CD4-positive, alpha-beta memory T cell (primary cell): ENCODE results near the gene TFE3. TPM values are rescaled to one million over a fixed set of nuclear protein-coding genes. Genes with fewer than 3 reads are reported as not detected.
A peak's percentile ranks its signal among the peaks of the same experiment; 100 is the strongest.

Experiments used
- CTCF ChIA-PET: fragments of 350-600 bp; sonication (Branson Sonifier 250); formaldehyde crosslinking; loops from one replicate; lab custom pipeline; 2021; ENCODE audit warnings: inconsistent platforms; ENCODE audit not compliant: partially characterized antibody; lab: Charles Lee
- POLR2A ChIA-PET: fragments of 350-600 bp; sonication (Branson Sonifier 250); formaldehyde crosslinking; loops from one replicate; lab custom pipeline; 2021; ENCODE audit not compliant: partially characterized antibody; lab: Charles Lee
- DNase-seq, 5 donors: peaks; one replicate each; pipeline versions ENCODE4 v3.0.0 to v3.0.0-alpha.2; 2020 to 2022; ENCODE audit warnings: mixed read lengths in 1 of 5
- H3K27ac ChIP-seq: one replicate; pipeline ENCODE4 v1.7.0; 2013; ENCODE audit warnings: low read depth, low read length
- H3K27me3 ChIP-seq: 2 replicates; pipeline ENCODE4 v1.7.0; 2013; ENCODE audit warnings: mild to moderate bottlenecking, low read length, moderate library complexity; ENCODE audit not compliant: insufficient read depth
- H3K36me3 ChIP-seq: 2 replicates; pipeline ENCODE4 v1.7.0; 2013; ENCODE audit warnings: mild to moderate bottlenecking, low read length, moderate library complexity; ENCODE audit not compliant: insufficient read depth
- H3K4me1 ChIP-seq: 2 replicates; pipeline ENCODE4 v1.7.0; 2013; ENCODE audit warnings: mild to moderate bottlenecking, low read length, moderate library complexity; ENCODE audit not compliant: insufficient read depth
- H3K4me3 ChIP-seq, 2 donors: one replicate each; pipeline ENCODE4 v1.7.0; 2013; ENCODE audit warnings: low read length in 2 of 2, mild to moderate bottlenecking in 1 of 2
- H3K9me3 ChIP-seq, 2 donors: one replicate each; pipeline ENCODE4 v1.7.0; 2013; ENCODE audit warnings: low read length in 2 of 2, control low read depth in 1 of 2; ENCODE audit not compliant: control insufficient read depth in 1 of 2
- H3K27ac Mint-ChIP-seq, 7 donors: one replicate each; pipeline ENCODE4 v1.8.0; 2020 to 2021; ENCODE audit warnings: mixed read lengths in 7 of 7, mild to moderate bottlenecking in 6 of 7, inconsistent platforms in 3 of 7, moderate library complexity in 3 of 7
- H3K27me3 Mint-ChIP-seq, 2 donors: one replicate each; pipeline ENCODE4 v1.8.0; 2020 to 2021; ENCODE audit warnings: mixed read lengths in 2 of 2
- H3K36me3 Mint-ChIP-seq, 2 donors: one replicate each; pipeline ENCODE4 v1.8.0; 2020 to 2021; ENCODE audit warnings: mixed read lengths in 2 of 2, inconsistent platforms in 1 of 2, mild to moderate bottlenecking in 1 of 2
- H3K4me1 Mint-ChIP-seq, 4 donors: one replicate each; pipeline ENCODE4 v1.8.0; 2020 to 2021; ENCODE audit warnings: mixed read lengths in 4 of 4, mild to moderate bottlenecking in 1 of 4
- H3K4me3 Mint-ChIP-seq, 8 donors: one replicate each; pipeline ENCODE4 v1.8.0; 2020 to 2021; ENCODE audit warnings: mixed read lengths in 8 of 8, mild to moderate bottlenecking in 7 of 8, moderate library complexity in 6 of 8, inconsistent platforms in 3 of 8
- H3K9me3 Mint-ChIP-seq, 8 donors: one replicate each; pipeline ENCODE4 v1.8.0; 2020 to 2021; ENCODE audit warnings: mixed read lengths in 8 of 8, mild to moderate bottlenecking in 5 of 8, inconsistent platforms in 3 of 8, moderate library complexity in 1 of 8
- intact Hi-C: fragments of 100-400 bp; cut with micrococcal nuclease; formaldehyde crosslinking; loops from one replicate; pipeline ENCODE4 v1.15.1; 2023
- polyA plus RNA-seq, 2 donors: library from polyadenylated mRNA; unstranded; fragments of 300-500 nt; fragmentation: Illumina TruSeq; gene quantifications; one replicate each; pipeline ENCODE4 v1.2.3, GENCODE V29; 2021
- total RNA-seq, 2 experiments: library from RNA; stranded (reverse); gene quantifications; one replicate each; pipeline ENCODE4 v1.2.3, GENCODE V29; 2021

Gene TFE3
- total and polyA plus RNA-seq, 4 experiments from 2014 or later, result 3.0 to 37.6 (median 21.7) TPM

DNA sequence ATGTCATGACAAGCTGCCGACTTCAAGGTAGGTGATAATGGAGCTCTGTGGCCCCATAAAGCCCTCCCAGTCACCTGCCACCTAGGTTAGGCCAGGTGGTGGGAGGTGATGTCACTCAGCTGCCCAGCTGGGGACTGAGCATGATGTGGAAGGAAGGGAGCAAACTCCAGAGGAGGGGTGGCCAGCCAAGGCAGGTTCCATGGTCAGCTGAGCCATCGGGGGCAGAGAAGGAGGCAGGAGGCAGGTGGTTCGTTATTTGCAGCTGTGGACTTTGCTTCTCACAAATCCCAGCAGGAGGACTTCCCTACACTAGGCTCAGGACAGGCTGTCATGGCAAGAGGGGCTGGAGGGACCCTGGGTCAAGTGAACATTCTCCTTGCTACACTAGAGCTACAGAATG is 17.8 kb upstream of the TFE3 start:
- Mint-ChIP-seq H3K27me3 (no peaks in the 10 kb centered on the region), H3K9me3 (no peaks in the 10 kb centered on the region), H3K36me3 (peaks cover 0 to 7% of the 10 kb centered on the region in 2 donors), H3K4me1 (peaks cover 0 to 2% (median under 1%) of the 10 kb centered on the region in 4 donors), H3K27ac (peak overlapping the region in 1 of 7 donors; percentile 31), H3K4me3 (no peak overlapping the region)
- POLR2A ChIA-PET, result interaction anchor here (0.7 kb wide), 1 partner anchor 18 kb away, joined by 4 read pairs; the partner anchor contains the start of gene WDR45
- DNase-seq, result no peak
- intact Hi-C loops, result no loop called here
- no peaks in the 10 kb centered on the region for H3K4me1 ChIP-seq
- CTCF ChIA-PET, result no interaction called here
- H3K27me3 ChIP-seq, result no peaks in the 10 kb centered on the region
- no peaks in the 10 kb centered on the region for H3K36me3 ChIP-seq
- no peak overlapping the region for H3K27ac ChIP-seq
- no peaks in the 10 kb centered on the region for H3K9me3 ChIP-seq
- no peak overlapping the region for H3K4me3 ChIP-seq

DNA sequence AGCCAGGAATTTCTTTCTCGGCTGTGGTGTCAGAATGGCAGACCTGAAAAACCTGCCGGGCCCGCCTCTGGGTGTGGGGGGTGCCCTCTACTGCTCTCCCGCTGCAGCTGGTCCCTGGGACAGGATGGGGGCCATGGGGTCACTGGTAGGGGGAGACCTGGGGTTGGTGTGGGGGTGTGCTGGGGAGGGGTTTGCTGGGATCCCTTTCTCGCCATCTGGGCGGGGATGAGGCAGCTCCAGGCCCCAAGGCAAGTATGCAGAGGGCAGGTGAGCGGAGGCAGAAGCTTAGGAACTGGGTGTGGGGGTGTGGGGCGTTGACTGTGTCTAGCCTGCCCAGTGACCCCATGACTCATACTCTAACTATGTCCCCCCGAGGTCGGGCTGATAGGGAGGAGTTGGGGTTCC is 16.5 kb upstream of the TFE3 start:
- Mint-ChIP-seq H3K27ac (no peak overlapping the region), H3K4me1 (peaks cover 7 to 14% (median 9%) of the 10 kb centered on the region in 4 donors), H3K36me3 (peaks cover 0 to 7% of the 10 kb centered on the region in 2 donors), H3K27me3 (no peaks in the 10 kb centered on the region), H3K9me3 (no peaks in the 10 kb centered on the region), H3K4me3 (no peak overlapping the region)
- Histone ChIP-seq H3K4me1 (peaks cover 6% of the 10 kb centered on the region), H3K27ac (no peak overlapping the region), H3K36me3 (no peaks in the 10 kb centered on the region), H3K9me3 (no peaks in the 10 kb centered on the region), H3K27me3 (no peaks in the 10 kb centered on the region), H3K4me3 (no peak overlapping the region)
- DNase-seq, result no peak
- CTCF ChIA-PET, result no interaction called here
- POLR2A ChIA-PET, result interaction anchor here (1.5 kb wide), 1 partner anchor 20 kb away, joined by 4 read pairs; the partner anchor contains the start of gene WDR45
- intact Hi-C loops, result no loop called here

DNA sequence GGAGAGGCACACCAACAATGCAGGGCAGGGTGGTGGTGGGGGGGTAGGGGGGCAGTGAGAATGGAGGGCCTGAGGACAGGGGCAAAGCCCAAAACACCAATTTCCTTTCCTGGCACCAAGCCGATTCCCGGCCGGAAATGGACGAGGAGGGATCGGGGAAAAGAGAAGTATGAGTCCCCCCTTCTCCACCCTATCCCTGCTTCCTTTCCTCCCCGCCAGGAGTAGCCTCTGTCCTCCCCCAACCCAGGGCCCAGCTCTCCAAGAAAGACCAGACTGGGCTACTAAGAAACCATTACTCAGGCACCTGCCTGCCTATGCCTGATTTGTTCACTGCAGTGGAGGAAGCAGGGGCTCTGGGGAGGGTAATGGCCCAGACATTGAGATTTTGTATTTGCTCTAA is 16.0 kb upstream of the TFE3 start:
- Histone ChIP-seq H3K9me3 (no peaks in the 10 kb centered on the region), H3K4me1 (peaks cover 11% of the 10 kb centered on the region), H3K27ac (no peak overlapping the region), H3K27me3 (no peaks in the 10 kb centered on the region), H3K4me3 (no peak overlapping the region), H3K36me3 (no peaks in the 10 kb centered on the region)
- no peak for DNase-seq
- intact Hi-C loops, result no loop called here
- peaks cover 11 to 18% (median 14%) of the 10 kb centered on the region in 4 donors for H3K4me1 Mint-ChIP-seq
- H3K9me3 Mint-ChIP-seq, result no peaks in the 10 kb centered on the region
- no peaks in the 10 kb centered on the region for H3K27me3 Mint-ChIP-seq
- H3K36me3 Mint-ChIP-seq, result peaks cover 0 to 9% of the 10 kb centered on the region in 2 donors
- no peak overlapping the region for H3K27ac Mint-ChIP-seq
- ChIA-PET CTCF (no interaction called here), POLR2A (interaction anchor here (1.5 kb wide), 1 partner anchor 21 kb away, joined by 4 read pairs; the partner anchor contains the start of gene WDR45)
- H3K4me3 Mint-ChIP-seq, result no peak overlapping the region

DNA sequence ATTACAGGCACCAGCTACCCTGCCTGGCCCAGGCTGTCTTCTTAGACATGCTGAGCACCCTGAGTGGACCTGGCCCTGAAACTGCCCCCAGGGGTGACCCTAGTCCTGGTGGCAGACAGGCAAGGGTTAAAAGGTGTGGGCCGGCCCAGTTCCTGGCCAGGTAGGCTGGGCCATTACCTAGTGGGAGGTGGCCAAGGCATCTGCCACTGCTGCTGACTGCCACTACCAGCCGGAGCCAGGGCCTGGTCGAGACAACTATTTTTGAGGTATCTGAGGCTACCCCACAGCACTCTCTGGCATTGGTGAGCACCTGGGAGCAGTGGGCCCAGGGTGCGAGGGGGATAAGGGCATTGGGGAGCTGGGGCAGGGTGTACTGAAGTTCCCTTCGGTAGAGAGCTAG is 15.6 kb upstream of the TFE3 start, which contains the start of gene CCDC120:
CCDC120 (plus strand) TSS at position 206 of the 400 bp plus-strand sequence. CDS start 3,043 bp downstream, outside the sequence.
- Histone ChIP-seq H3K4me1 (peaks cover 15% of the 10 kb centered on the region), H3K36me3 (no peaks in the 10 kb centered on the region), H3K4me3 (no peak within 1 kb of the TSS), H3K27me3 (no peaks in the 10 kb centered on the region), H3K27ac (no peak within 1 kb of the TSS), H3K9me3 (no peaks in the 10 kb centered on the region)
- Mint-ChIP-seq H3K4me1 (peaks cover 14 to 22% (median 17%) of the 10 kb centered on the region in 4 donors), H3K4me3 (no peak within 1 kb of the TSS), H3K27ac (peak within 1 kb of the TSS in 1 of 7 donors; percentile 50), H3K27me3 (no peaks in the 10 kb centered on the region), H3K9me3 (peaks cover 0 to 2% (median 0%) of the 10 kb centered on the region in 8 donors), H3K36me3 (peaks cover 0 to 9% of the 10 kb centered on the region in 2 donors)
- CTCF ChIA-PET, result no interaction called here
- DNase-seq, result no peak
- POLR2A ChIA-PET, result interaction anchor here (1.5 kb wide), 1 partner anchor 21 kb away, joined by 4 read pairs; the partner anchor contains the start of gene WDR45
- intact Hi-C loops, result no loop called here

DNA sequence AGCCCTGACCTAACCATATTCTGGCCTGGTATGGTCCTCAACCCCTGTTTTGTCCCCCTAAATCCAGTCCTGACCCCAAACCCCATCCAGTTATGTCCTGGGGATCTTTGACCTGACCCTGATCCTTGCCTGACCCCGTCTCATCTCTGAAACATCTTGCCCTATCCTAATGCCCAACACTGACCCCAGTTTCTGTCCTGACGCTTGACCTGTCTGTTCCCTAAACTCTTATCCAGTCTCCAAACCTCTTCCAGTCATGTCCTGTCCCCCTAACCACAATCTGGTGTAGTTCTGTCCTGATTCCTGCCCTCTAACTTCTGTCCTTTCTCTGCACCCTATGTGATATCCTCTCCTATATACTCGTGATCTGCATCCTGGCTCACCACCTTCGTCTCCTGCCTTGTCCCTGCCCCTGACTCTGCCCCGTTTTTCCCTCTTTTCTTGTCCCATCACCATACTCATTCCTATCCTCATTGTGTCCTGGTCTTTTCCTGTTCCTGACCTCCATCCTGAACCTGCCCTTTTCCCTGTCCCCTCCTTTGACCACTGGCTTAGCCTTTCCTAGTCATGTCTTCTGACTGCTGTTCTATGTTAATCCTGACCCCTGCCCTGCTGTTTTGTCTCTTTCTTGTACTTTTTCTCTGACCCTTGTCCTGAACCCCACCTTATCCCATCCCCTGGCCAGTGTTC is 11.1 kb upstream of the TFE3 start:
- ChIA-PET POLR2A (no interaction called here), CTCF (no interaction called here)
- intact Hi-C loops, result no loop called here
- no peaks in the 10 kb centered on the region for H3K27me3 ChIP-seq
- H3K4me1 ChIP-seq, result peaks cover 21% of the 10 kb centered on the region
- H3K4me1 Mint-ChIP-seq, result peaks cover 18 to 32% (median 24%) of the 10 kb centered on the region in 4 donors
- peaks cover 0 to 2% (median 0%) of the 10 kb centered on the region in 8 donors for H3K9me3 Mint-ChIP-seq
- peaks cover 0 to 2% of the 10 kb centered on the region in 2 donors for H3K36me3 Mint-ChIP-seq
- H3K4me3 Mint-ChIP-seq, result peak overlapping the region; percentile 79 to 89 (median 84)
- no peaks in the 10 kb centered on the region for H3K27me3 Mint-ChIP-seq
- H3K9me3 ChIP-seq, result no peaks in the 10 kb centered on the region
- H3K4me3 ChIP-seq, result peak overlapping the region in 1 of 2 donors; percentile 43
- no peak for DNase-seq
- H3K36me3 ChIP-seq, result no peaks in the 10 kb centered on the region
- peak overlapping the region; percentile 78 for H3K27ac ChIP-seq
- H3K27ac Mint-ChIP-seq, result peak overlapping the region; percentile 82 to 98 (median 93)

DNA sequence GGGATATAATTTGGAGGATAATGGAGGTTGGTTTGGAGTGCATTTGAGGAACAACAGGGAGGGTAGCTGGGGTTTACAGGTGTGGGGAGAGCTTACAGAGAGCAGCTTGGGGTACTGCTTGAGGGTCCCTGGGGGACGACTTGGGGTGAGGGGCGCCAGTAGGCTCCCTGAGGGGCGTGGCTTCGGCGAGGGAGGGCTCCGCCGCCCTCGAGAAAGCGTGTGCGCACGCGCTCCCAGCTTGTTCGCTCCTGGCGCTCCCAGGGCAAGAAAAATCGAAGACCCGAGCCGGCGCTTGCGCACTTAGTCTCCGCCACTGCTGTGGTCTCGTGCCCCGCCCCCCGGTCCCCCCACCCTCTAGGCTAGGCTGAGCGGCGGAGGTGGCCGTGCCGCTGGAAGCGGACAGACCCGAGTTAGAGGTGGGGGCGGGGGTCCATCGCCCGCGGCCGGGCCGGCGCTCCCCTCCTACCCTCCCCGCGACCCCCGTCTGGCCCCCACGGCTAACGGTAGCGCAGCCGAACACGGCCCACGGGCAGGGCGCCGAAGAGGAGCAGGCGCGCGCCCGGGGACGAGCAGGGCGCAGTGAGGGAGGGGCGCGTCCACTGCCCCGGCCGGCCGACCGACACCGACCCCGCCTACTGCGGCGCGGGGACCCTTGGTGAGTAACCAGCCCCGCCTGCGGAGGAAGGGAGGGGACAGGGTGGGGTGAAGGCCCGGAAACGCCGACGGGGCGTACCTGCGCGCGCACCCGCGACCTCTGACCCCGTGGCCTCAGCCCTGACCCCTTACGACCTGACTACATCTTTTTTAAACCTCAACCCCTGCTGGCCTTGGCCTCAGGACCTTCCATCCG is 10.3 kb upstream of the TFE3 start:
- Mint-ChIP-seq H3K9me3 (peaks cover 0 to 2% (median 0%) of the 10 kb centered on the region in 8 donors), H3K36me3 (peaks cover 0 to 2% of the 10 kb centered on the region in 2 donors), H3K4me1 (peaks cover 18 to 32% (median 24%) of the 10 kb centered on the region in 4 donors), H3K27ac (peak overlapping the region; percentile 82 to 98 (median 94)), H3K4me3 (peak overlapping the region; percentile 79 to 89 (median 86)), H3K27me3 (no peaks in the 10 kb centered on the region)
- Histone ChIP-seq H3K36me3 (no peaks in the 10 kb centered on the region), H3K27me3 (no peaks in the 10 kb centered on the region), H3K27ac (peak overlapping the region; percentile 78), H3K9me3 (no peaks in the 10 kb centered on the region), H3K4me1 (peaks cover 21% of the 10 kb centered on the region), H3K4me3 (peak overlapping the region in 1 of 2 donors; percentile 43)
- intact Hi-C loops, result loop anchor here (2.0 kb wide), 1 partner anchor 69 kb away; the partner anchor contains the start of gene GPKOW
- ChIA-PET POLR2A (interaction anchor here (1.1 to 1.3 kb wide), 3 partner anchors 10 to 95 kb away, joined by 3 to 8 read pairs (median 5); partner anchors contain the start of gene TFE3), CTCF (interaction anchor here (1.2 kb wide), 1 partner anchor 10 kb away, joined by 3 read pairs; the partner anchor contains the start of gene TFE3)
- peak; percentile 44 to 65 (median 49) for DNase-seq
